ENCODE results near the gene GNG12. TPM values are rescaled to one million over a fixed set of nuclear protein-coding genes. Genes with fewer than 3 reads are reported as not detected.

The GNG12 gene
- polyA plus RNA-seq, 3 donors: 0.03 TPM; not detected in 2

DNA sequence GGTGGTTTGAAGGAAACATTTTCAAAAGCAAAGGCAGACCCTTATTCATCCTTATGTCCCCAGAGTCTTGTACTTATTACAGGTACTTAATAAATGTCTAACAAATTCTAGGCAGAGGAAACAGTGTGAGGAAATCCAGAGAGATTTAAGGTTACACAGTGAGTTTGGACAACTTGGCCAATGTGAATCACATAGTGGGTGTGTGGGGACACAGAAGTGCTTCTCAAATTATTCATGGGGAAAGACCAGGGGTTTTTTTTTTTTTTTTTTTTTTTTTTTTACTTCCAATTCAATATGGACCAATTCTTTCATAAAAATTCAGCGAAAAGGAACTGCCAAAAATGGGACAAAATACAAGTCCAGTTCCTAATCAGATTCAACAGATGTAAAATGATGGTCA, 15.1 kb downstream of the GNG12 start:
- Histone ChIP-seq H2AFZ (ENCODE audit: insufficient read depth, low read depth, low read length, poor library complexity, severe bottlenecking) (no peak overlapping the region), H3K4me2 (replicated peaks; ENCODE audit: extremely low read depth, low read length, poor library complexity, severe bottlenecking) (no peak overlapping the region), H3K9me3 (replicated peaks in 1 of 2; ENCODE audit: control insufficient read depth in 1 of 2, insufficient read depth in 1 of 2, low read length in 2 of 2) (peaks cover 0 to 4% of the 10 kb centered on the region in 2 donors), H3K9ac (ENCODE audit: insufficient read depth, low read length, poor library complexity, severe bottlenecking) (no peak overlapping the region), H3K27ac (ENCODE audit: low read depth in 1 of 2, low read length in 2 of 2) (no peak overlapping the region), H4K20me1 (ENCODE audit: insufficient read depth, low read length) (no peaks in the 10 kb centered on the region), H3K4me1 (ENCODE audit: control insufficient read depth in 1 of 2, insufficient read depth in 2 of 2, low read length in 2 of 2) (no peaks in the 10 kb centered on the region), H3K27me3 (ENCODE audit: control insufficient read depth in 2 of 2, insufficient read depth in 2 of 2, low read length in 2 of 2) (no peaks in the 10 kb centered on the region), H3K4me3 (replicated peaks in 1 of 3; ENCODE audit: low read depth in 2 of 3, low read length in 3 of 3) (no peak overlapping the region), H3K79me2 (ENCODE audit: insufficient read depth, low read length) (no peaks in the 10 kb centered on the region), H3K36me3 (replicated peaks in 1 of 2; ENCODE audit: control insufficient read depth in 1 of 2, insufficient read depth in 2 of 2, low read length in 2 of 2) (no peaks in the 10 kb centered on the region)
- H3K27me3 Mint-ChIP-seq (ENCODE audit: low read depth in 3 of 3): peaks cover 0 to 4% (median 3%) of the 10 kb centered on the region in 3 donors
- H3K4me1 Mint-ChIP-seq: no peaks in the 10 kb centered on the region
- DNase-seq: no peak
- intact Hi-C loops (cut with micrococcal nuclease): no loop called here
- TF ChIP-seq, protein P1, sequence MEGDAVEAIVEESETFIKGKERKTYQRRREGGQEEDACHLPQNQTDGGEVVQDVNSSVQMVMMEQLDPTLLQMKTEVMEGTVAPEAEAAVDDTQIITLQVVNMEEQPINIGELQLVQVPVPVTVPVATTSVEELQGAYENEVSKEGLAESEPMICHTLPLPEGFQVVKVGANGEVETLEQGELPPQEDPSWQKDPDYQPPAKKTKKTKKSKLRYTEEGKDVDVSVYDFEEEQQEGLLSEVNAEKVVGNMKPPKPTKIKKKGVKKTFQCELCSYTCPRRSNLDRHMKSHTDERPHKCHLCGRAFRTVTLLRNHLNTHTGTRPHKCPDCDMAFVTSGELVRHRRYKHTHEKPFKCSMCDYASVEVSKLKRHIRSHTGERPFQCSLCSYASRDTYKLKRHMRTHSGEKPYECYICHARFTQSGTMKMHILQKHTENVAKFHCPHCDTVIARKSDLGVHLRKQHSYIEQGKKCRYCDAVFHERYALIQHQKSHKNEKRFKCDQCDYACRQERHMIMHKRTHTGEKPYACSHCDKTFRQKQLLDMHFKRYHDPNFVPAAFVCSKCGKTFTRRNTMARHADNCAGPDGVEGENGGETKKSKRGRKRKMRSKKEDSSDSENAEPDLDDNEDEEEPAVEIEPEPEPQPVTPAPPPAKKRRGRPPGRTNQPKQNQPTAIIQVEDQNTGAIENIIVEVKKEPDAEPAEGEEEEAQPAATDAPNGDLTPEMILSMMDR (IDR thresholded peaks at IDR 0.05): no peak
- WGBS (ENCODE audit: insufficient coverage): no CpG with 5 or more reads among the region's 1 CpG
- H3K36me3 Mint-ChIP-seq: no peaks in the 10 kb centered on the region
- no peak overlapping the region for H3K27ac Mint-ChIP-seq
- no peak overlapping the region for H3K4me3 Mint-ChIP-seq
- H3K9me3 Mint-ChIP-seq: peaks cover 0 to 7% (median 3%) of the 10 kb centered on the region in 7 donors

- H3K9me3 ChIP-seq (replicated peaks in 1 of 2; ENCODE audit: control insufficient read depth in 1 of 2, insufficient read depth in 1 of 2, low read length in 2 of 2): peaks cover 0 to 4% of the 10 kb centered on the region in 2 donors
Measured at GRCh38 chr1:67817319-67817718, 15.9 kb downstream of the GNG12 start.

More at GRCh38 chr1:67817319-67817718, 15.9 kb downstream of the GNG12 start:
- H3K9ac ChIP-seq (ENCODE audit: insufficient read depth, low read length, poor library complexity, severe bottlenecking): no peak overlapping the region
- H2AFZ ChIP-seq (ENCODE audit: insufficient read depth, low read depth, low read length, poor library complexity, severe bottlenecking): no peak overlapping the region
- WGBS (ENCODE audit: insufficient coverage): no CpG with 5 or more reads among the region's 1 CpG
- H3K4me1 ChIP-seq (ENCODE audit: control insufficient read depth in 1 of 2, insufficient read depth in 2 of 2, low read length in 2 of 2): no peaks in the 10 kb centered on the region
- H3K27me3 Mint-ChIP-seq (ENCODE audit: low read depth in 3 of 3): peaks cover 0 to 4% (median 3%) of the 10 kb centered on the region in 3 donors
- intact Hi-C loops (cut with micrococcal nuclease): no loop called here
- no peaks in the 10 kb centered on the region for H3K36me3 Mint-ChIP-seq
- H3K4me3 Mint-ChIP-seq: no peak overlapping the region
- H3K4me1 Mint-ChIP-seq: no peaks in the 10 kb centered on the region
- no peak overlapping the region for H3K27ac Mint-ChIP-seq
- no peaks in the 10 kb centered on the region for H3K36me3 ChIP-seq (replicated peaks in 1 of 2; ENCODE audit: control insufficient read depth in 1 of 2, insufficient read depth in 2 of 2, low read length in 2 of 2)
- H3K4me3 ChIP-seq (replicated peaks in 1 of 3; ENCODE audit: low read depth in 2 of 3, low read length in 3 of 3): no peak overlapping the region
- H3K27me3 ChIP-seq (ENCODE audit: control insufficient read depth in 2 of 2, insufficient read depth in 2 of 2, low read length in 2 of 2): no peaks in the 10 kb centered on the region
- no peaks in the 10 kb centered on the region for H4K20me1 ChIP-seq (ENCODE audit: insufficient read depth, low read length)
- no peak overlapping the region for H3K27ac ChIP-seq (ENCODE audit: low read depth in 1 of 2, low read length in 2 of 2)
- no peaks in the 10 kb centered on the region for H3K79me2 ChIP-seq (ENCODE audit: insufficient read depth, low read length)
- TF ChIP-seq, protein P1 (IDR thresholded peaks at IDR 0.05): no peak
- H3K9me3 Mint-ChIP-seq: peaks cover 0 to 7% (median 3%) of the 10 kb centered on the region in 7 donors
- DNase-seq: no peak
- H3K4me2 ChIP-seq (replicated peaks; ENCODE audit: extremely low read depth, low read length, poor library complexity, severe bottlenecking): no peak overlapping the region

Data from CD14-positive monocyte (primary cell).